ENCODE data around the gene SS18L1.

Gene SS18L1

DNA sequence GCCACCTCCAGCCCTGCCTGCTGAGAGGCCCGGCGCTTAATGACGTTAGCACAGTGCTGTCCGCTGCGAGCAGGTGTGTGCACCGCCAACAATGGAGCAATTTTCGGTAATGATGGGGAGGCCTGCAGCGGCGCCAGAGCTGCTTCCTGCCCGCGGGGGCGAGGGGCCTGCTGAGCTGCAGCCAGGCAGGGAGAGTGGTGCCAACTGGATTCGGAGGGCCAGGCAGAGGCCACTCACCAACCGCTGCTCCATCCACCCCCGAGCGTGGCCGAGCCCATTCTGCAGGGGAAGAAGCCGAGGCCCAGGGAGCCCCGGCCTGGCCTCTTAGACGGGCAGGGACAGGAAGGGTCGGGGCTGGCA, 66.9 kb downstream of the SS18L1 start:
- no peak for ATAC-seq

DNA sequence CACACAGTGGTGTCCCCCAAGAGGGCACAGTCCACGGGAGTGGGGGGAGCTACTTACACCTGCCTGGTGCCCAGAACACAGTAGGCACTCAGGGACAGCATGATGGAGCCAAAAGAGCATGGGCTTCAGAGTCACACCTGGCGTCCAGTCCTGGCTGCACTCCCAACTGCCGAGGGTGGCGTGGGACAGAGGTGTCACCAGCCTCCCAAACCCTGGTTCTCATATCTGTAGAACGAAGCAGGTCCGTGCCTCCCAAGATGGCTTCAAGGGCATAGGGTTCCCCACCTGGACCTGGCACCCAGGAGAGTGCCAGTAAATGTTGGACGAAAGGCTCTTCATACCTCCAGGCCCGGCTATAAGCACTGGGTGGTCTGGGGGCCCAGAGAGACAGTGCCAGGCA, 67.6 kb downstream of the SS18L1 start:
- TF ChIP-seq ZNF565 (CRISPR knock-in tag; conservative IDR thresholded peaks at IDR 0.05; ENCODE audit: low read depth) (no peak), ARNTL (CRISPR knock-in tag; IDR thresholded peaks at IDR 0.05; ENCODE audit: borderline replicate concordance, low read depth) (no peak), ZFP30 (CRISPR knock-in tag; IDR thresholded peaks at IDR 0.05) (no peak), ZNF8 (CRISPR knock-in tag; IDR thresholded peaks at IDR 0.05) (no peak), ZFP3 (CRISPR knock-in tag; IDR thresholded peaks at IDR 0.05) (no peak)
- ATAC-seq, result no peak

More for the DNA sequence above, 66.9 kb downstream of the SS18L1 start:
- no peak for TF ChIP-seq OSR1 (CRISPR knock-in tag; IDR thresholded peaks at IDR 0.05)
- TF ChIP-seq, protein P1, sequence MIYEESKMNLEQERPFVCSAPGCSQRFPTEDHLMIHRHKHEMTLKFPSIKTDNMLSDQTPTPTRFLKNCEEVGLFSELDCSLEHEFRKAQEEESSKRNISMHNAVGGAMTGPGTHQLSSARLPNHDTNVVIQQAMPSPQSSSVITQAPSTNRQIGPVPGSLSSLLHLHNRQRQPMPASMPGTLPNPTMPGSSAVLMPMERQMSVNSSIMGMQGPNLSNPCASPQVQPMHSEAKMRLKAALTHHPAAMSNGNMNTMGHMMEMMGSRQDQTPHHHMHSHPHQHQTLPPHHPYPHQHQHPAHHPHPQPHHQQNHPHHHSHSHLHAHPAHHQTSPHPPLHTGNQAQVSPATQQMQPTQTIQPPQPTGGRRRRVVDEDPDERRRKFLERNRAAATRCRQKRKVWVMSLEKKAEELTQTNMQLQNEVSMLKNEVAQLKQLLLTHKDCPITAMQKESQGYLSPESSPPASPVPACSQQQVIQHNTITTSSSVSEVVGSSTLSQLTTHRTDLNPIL (CRISPR knock-in tag; IDR thresholded peaks at IDR 0.05; ENCODE audit: low read depth), result no peak
- no peak for TF ChIP-seq CSDC2 (CRISPR knock-in tag; IDR thresholded peaks at IDR 0.05)
- no peak for TF ChIP-seq PPARA (CRISPR knock-in tag; IDR thresholded peaks at IDR 0.05; ENCODE audit: borderline replicate concordance)
- TF ChIP-seq ZFP3 (CRISPR knock-in tag; IDR thresholded peaks at IDR 0.05), result no peak
- no peak for TF ChIP-seq ZNF8 (CRISPR knock-in tag; IDR thresholded peaks at IDR 0.05)
- TF ChIP-seq, protein P2, sequence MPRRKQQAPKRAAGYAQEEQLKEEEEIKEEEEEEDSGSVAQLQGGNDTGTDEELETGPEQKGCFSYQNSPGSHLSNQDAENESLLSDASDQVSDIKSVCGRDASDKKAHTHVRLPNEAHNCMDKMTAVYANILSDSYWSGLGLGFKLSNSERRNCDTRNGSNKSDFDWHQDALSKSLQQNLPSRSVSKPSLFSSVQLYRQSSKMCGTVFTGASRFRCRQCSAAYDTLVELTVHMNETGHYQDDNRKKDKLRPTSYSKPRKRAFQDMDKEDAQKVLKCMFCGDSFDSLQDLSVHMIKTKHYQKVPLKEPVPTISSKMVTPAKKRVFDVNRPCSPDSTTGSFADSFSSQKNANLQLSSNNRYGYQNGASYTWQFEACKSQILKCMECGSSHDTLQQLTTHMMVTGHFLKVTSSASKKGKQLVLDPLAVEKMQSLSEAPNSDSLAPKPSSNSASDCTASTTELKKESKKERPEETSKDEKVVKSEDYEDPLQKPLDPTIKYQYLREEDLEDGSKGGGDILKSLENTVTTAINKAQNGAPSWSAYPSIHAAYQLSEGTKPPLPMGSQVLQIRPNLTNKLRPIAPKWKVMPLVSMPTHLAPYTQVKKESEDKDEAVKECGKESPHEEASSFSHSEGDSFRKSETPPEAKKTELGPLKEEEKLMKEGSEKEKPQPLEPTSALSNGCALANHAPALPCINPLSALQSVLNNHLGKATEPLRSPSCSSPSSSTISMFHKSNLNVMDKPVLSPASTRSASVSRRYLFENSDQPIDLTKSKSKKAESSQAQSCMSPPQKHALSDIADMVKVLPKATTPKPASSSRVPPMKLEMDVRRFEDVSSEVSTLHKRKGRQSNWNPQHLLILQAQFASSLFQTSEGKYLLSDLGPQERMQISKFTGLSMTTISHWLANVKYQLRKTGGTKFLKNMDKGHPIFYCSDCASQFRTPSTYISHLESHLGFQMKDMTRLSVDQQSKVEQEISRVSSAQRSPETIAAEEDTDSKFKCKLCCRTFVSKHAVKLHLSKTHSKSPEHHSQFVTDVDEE (CRISPR knock-in tag; IDR thresholded peaks at IDR 0.05), result no peak
- TF ChIP-seq, protein P3, sequence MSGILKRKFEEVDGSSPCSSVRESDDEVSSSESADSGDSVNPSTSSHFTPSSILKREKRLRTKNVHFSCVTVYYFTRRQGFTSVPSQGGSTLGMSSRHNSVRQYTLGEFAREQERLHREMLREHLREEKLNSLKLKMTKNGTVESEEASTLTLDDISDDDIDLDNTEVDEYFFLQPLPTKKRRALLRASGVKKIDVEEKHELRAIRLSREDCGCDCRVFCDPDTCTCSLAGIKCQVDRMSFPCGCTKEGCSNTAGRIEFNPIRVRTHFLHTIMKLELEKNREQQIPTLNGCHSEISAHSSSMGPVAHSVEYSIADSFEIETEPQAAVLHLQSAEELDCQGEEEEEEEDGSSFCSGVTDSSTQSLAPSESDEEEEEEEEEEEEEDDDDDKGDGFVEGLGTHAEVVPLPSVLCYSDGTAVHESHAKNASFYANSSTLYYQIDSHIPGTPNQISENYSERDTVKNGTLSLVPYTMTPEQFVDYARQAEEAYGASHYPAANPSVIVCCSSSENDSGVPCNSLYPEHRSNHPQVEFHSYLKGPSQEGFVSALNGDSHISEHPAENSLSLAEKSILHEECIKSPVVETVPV (CRISPR knock-in tag; IDR thresholded peaks at IDR 0.05), result no peak
- no peak for TF ChIP-seq RARB (CRISPR knock-in tag; IDR thresholded peaks at IDR 0.05)
- TF ChIP-seq, protein P4, sequence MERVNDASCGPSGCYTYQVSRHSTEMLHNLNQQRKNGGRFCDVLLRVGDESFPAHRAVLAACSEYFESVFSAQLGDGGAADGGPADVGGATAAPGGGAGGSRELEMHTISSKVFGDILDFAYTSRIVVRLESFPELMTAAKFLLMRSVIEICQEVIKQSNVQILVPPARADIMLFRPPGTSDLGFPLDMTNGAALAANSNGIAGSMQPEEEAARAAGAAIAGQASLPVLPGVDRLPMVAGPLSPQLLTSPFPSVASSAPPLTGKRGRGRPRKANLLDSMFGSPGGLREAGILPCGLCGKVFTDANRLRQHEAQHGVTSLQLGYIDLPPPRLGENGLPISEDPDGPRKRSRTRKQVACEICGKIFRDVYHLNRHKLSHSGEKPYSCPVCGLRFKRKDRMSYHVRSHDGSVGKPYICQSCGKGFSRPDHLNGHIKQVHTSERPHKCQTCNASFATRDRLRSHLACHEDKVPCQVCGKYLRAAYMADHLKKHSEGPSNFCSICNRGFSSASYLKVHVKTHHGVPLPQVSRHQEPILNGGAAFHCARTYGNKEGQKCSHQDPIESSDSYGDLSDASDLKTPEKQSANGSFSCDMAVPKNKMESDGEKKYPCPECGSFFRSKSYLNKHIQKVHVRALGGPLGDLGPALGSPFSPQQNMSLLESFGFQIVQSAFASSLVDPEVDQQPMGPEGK (CRISPR knock-in tag; IDR thresholded peaks at IDR 0.05; ENCODE audit: borderline replicate concordance), result no peak
- no peak for TF ChIP-seq ZNF565 (CRISPR knock-in tag; conservative IDR thresholded peaks at IDR 0.05; ENCODE audit: low read depth)
- no peak for TF ChIP-seq TOX (CRISPR knock-in tag; IDR thresholded peaks at IDR 0.05; ENCODE audit: borderline replicate concordance)
- TF ChIP-seq BACH2 (CRISPR knock-in tag; IDR thresholded peaks at IDR 0.05; ENCODE audit: borderline replicate concordance), result no peak
- no peak for TF ChIP-seq ARNTL (CRISPR knock-in tag; IDR thresholded peaks at IDR 0.05; ENCODE audit: borderline replicate concordance, low read depth)
- TF ChIP-seq ZFP30 (CRISPR knock-in tag; IDR thresholded peaks at IDR 0.05), result no peak

DNA sequence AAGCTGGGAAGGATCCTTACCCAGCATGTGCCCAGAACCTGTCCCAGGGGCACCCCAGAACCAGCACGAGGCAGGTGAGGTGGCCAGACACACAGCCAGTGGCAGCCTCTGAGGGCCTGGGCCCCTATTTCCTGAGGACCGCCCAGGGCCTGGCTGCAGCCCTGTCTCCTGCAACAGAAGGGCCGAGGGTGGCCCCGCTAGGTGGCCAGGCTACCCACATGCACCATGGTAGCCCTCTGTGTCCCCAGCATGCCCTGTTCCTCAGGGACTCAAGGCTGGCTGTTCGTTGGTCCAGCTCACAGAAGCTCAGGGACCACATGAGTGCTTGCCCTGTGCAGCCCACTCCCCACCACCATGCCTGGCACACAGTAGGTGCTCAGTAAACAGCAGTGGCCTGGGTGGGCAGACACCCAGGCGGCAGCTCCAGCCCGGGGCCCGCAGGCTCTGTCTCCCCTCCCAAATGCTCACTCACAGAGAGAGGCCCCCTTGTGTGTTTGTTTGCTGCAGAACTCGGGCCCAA, 68.3 kb downstream of the SS18L1 start:
- no peak; the same call in 2 of the 3 replicates for ATAC-seq
- no peak for TF ChIP-seq BACH2 (CRISPR knock-in tag; IDR thresholded peaks at IDR 0.05; ENCODE audit: borderline replicate concordance)
- TF ChIP-seq ZNF70 (CRISPR knock-in tag; IDR thresholded peaks at IDR 0.05), result no peak
- no peak for TF ChIP-seq RARB (CRISPR knock-in tag; IDR thresholded peaks at IDR 0.05)
- TF ChIP-seq ARNTL (CRISPR knock-in tag; IDR thresholded peaks at IDR 0.05; ENCODE audit: borderline replicate concordance, low read depth), result no peak
- TF ChIP-seq ZNF565 (CRISPR knock-in tag; conservative IDR thresholded peaks at IDR 0.05; ENCODE audit: low read depth), result no peak
- TF ChIP-seq OSR1 (CRISPR knock-in tag; IDR thresholded peaks at IDR 0.05), result no peak
- no peak for TF ChIP-seq CSDC2 (CRISPR knock-in tag; IDR thresholded peaks at IDR 0.05)
- TF ChIP-seq, protein P3 (CRISPR knock-in tag; IDR thresholded peaks at IDR 0.05), result no peak
- TF ChIP-seq TCF4 (CRISPR knock-in tag; IDR thresholded peaks at IDR 0.05; ENCODE audit: borderline replicate concordance), result no peak
- TF ChIP-seq TOX (CRISPR knock-in tag; IDR thresholded peaks at IDR 0.05; ENCODE audit: borderline replicate concordance), result no peak

DNA sequence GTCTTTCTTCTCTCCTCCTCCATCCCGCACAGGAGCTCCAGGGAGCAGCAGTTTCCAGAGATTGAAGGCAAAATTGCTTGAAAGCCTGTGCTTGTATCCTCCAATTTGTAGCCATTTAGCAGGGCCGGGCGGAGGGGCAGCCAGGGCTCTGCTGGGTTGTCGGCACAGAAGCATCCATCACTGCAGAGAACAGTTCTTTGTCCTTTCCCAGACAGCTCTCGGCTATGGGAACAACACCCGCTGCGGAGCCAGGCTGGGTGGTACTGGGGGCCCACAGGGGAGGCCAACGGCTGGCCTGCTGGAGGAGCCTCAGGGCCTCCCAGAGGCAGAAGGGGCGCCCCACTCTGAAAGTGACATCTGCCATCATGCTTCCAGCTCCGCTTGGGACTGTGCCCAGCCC, 68.7 kb downstream of the SS18L1 start:
- ATAC-seq, result no peak
- TF ChIP-seq SNAI2 (CRISPR knock-in tag; IDR thresholded peaks at IDR 0.05) (no peak), GLIS3 (CRISPR knock-in tag; IDR thresholded peaks at IDR 0.05) (no peak)

Data from SK-N-SH treated with all-trans-retinoic acid at 6 μM for 48 hours (cell line).